Upper lobe of left lung (tissue), 6 donors: Measurements from ENCODE around the gene RITA1. TPM values are rescaled to one million over a fixed set of nuclear protein-coding genes. Genes with fewer than 3 reads are reported as not detected.

ENCODE experiments used
- ATAC-seq, 2 donors: fragments of 200-7000 bp; cut with Tn5 transposase; one replicate each; pipeline ENCODE4 v1.9.1; 2022; ENCODE audit warnings: mild to moderate bottlenecking in 2 of 2, moderate library complexity in 2 of 2; ENCODE audit not compliant: low FRiP score in 2 of 2
- DNase-seq, 2 donors: peaks; one replicate each; pipeline ENCODE4 v3.0.0-alpha.2; 2019 to 2020
- H3K27ac ChIP-seq, 4 donors: fragments of 200-600 bp; sonication (generic); one replicate each; pipeline ENCODE4 v1.5.1; 2016 to 2019
- H3K27me3 ChIP-seq, 4 donors: fragments of 200-600 bp; sonication (generic); one replicate each; pipeline ENCODE4 v1.5.1; 2017 to 2019
- H3K36me3 ChIP-seq, 4 donors: fragments of 200-600 bp; sonication (generic); one replicate each; pipeline ENCODE4 v1.5.1; 2016 to 2019
- H3K4me1 ChIP-seq, 4 donors: fragments of 200-600 bp; sonication (generic); one replicate each; pipeline ENCODE4 v1.5.1; 2018 to 2019
- H3K4me3 ChIP-seq, 4 donors: fragments of 200-600 bp; sonication (generic); one replicate each; pipeline ENCODE4 v1.5.1; 2017 to 2019; ENCODE audit warnings: mild to moderate bottlenecking in 2 of 4, moderate library complexity in 1 of 4
- H3K9me3 ChIP-seq, 4 donors: fragments of 200-600 bp; sonication (generic); one replicate each; pipeline ENCODE4 v1.5.1; 2018 to 2019
- EP300 ChIP-seq, 4 donors: sonication (generic); formaldehyde crosslinking; IDR thresholded peaks; one replicate each; pipeline ENCODE4 v1.5.1; 2017; ENCODE audit warnings: antibody characterized with exemption in 4 of 4, control low read depth in 2 of 4
- POLR2A ChIP-seq, 4 donors: fragments of 450-650 bp; IDR thresholded peaks; one replicate each; pipeline ENCODE4 v1.5.1; 2016 to 2017; ENCODE audit warnings: antibody characterized with exemption in 4 of 4, mild to moderate bottlenecking in 2 of 4
- POLR2AphosphoS5 ChIP-seq, 2 donors: sonication (generic); formaldehyde crosslinking; IDR thresholded peaks; one replicate each; pipeline ENCODE4 v1.5.1; 2017; ENCODE audit warnings: antibody characterized with exemption in 2 of 2
- WGBS, 2 donors: methylation state at CpG; one replicate each; pipeline ENCODE4 v1.1.5; 2017 to 2018; 5-methylcytosine and 5-hydroxymethylcytosine counted together
- total RNA-seq, 6 donors: library from RNA; depleted of rRNA in 4 of 6; stranded (reverse); fragments of >200 nt in 4 of 6; gene quantifications; one replicate each; pipeline versions ENCODE4 v1.1.0 to v1.2.1, GENCODE V29; 2016 to 2021
- TF ChIP-seq, protein P1 (sequence below), 6 experiments: fragments of 450-650 bp in 4 of 6; fragments of 200-600 bp in 2 of 6; sonication (generic) in 2 of 6; IDR thresholded peaks; one replicate each; pipeline ENCODE4 v1.5.1; 2016 to 2019; ENCODE audit warnings: antibody characterized with exemption in 6 of 6
- donor health status: DM: no; HTN: no; CAD: no; lungs with moderate emphysema.
- donor health status: DM: no; HTN: yes; CAD: no; lungs with severe emphysema.

The RITA1 gene
- total RNA-seq, 6 donors from 2014 or later, result 11.5 to 25.2 (median 17.6) TPM

DNA sequence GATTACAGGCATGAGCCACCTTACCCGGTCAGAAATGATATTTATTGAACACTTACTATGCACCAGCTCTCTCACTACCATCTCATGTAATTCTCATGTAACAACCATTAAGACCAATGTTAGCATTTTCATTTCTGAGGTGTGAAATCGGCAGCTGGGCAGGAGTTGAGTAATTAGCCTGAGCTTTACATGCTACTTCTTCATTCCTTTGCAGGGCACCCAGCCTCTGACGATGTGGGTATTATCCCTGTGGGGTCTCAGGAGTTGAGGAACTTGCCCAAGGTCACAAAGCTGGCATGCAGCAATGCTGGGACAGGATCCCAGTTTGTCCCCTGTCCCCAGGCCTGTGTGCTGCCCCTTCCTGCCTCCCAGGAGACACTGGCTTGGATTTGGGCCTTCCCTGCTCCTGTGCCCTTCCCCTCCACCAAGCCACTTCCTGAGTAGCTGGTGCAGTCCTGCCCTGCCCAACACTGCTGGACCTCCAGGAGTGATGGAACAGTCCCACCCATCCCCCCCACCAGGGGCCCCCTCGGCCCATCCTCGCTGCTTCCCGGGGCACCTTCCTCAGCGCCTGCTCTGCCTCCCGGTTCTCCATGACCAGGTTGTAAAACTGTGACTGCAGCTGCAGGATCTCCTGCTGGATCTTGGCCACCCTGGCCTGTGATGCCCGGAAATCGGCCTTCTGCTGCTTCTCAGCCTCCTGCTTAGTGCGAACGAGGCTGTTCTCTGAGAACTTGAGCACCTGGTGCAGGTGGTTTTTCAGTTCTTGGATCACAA, 14.7 kb downstream of the RITA1 start:
- 85 to 86% methylated on average over 12 of the region's 12 CpGs for WGBS, 2 donors
- no peak for DNase-seq

DNA sequence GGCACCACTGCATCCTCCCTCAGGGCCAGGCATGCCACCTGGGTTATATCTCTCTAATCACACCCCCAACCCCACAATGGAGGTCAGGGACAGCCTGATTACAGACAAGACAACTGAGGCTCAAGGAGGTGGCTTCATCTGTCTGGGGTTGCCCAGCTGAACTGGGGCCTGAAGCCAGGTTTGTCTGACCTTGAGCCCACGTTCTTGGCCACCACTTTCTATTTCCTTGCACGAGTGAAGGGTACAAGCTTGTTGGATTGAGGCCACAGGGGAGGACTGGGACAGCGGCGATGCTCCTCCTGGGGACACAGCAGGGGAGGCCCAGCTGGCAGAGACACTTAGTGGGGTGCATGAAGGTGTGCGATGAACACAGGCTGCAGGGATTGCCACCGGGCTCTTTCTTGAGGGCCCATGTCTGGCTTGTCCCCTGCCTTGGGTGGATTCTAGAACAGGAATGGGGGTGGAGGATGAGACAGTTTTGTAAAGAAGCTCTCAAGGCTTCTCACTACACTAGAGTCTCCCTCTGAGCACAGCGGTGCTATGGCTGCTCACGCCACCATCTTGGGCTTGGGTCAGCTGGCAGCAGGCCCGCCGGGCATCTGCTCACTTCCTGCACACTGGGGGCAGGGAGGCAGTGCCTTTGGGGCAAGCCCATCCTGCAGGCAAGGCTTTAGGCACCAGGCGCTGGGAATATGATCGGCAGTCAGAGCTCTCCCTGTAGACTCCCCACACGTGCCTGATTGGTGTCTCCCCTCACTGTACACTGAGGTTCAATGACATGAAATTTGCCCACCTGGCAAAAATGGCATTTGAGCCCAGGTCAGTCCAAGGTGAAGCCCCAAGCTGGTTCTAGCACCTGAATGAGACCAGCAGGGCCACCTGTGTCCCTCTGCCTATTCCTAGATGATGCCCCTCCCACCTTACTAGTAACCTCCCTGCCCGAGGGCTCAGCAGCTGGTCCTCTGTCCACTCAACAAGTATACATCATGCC, 16.0 kb downstream of the RITA1 start:
- peak in 1 of 2 donors; percentile 52 for DNase-seq
- TF ChIP-seq POLR2AphosphoS5 (IDR thresholded peaks at IDR 0.05) (no peak), EP300 (IDR thresholded peaks at IDR 0.05) (no peak), POLR2A (IDR thresholded peaks at IDR 0.05) (no peak)
- TF ChIP-seq, protein P1, sequence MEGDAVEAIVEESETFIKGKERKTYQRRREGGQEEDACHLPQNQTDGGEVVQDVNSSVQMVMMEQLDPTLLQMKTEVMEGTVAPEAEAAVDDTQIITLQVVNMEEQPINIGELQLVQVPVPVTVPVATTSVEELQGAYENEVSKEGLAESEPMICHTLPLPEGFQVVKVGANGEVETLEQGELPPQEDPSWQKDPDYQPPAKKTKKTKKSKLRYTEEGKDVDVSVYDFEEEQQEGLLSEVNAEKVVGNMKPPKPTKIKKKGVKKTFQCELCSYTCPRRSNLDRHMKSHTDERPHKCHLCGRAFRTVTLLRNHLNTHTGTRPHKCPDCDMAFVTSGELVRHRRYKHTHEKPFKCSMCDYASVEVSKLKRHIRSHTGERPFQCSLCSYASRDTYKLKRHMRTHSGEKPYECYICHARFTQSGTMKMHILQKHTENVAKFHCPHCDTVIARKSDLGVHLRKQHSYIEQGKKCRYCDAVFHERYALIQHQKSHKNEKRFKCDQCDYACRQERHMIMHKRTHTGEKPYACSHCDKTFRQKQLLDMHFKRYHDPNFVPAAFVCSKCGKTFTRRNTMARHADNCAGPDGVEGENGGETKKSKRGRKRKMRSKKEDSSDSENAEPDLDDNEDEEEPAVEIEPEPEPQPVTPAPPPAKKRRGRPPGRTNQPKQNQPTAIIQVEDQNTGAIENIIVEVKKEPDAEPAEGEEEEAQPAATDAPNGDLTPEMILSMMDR (IDR thresholded peaks at IDR 0.05), result no peak
- Histone ChIP-seq H3K36me3 (no peaks in the 10 kb centered on the region), H3K4me1 (peaks cover 0 to 11% (median 6%) of the 10 kb centered on the region in 4 donors), H3K9me3 (no peaks in the 10 kb centered on the region), H3K4me3 (no peak overlapping the region), H3K27ac (no peak overlapping the region), H3K27me3 (no peaks in the 10 kb centered on the region)
- WGBS, 2 donors, result 84 to 97% methylated on average over 7 to 14 of the region's 14 CpGs
- no peak for ATAC-seq

More for the DNA sequence above, 14.7 kb downstream of the RITA1 start:
- no peaks in the 10 kb centered on the region for H3K36me3 ChIP-seq
- ATAC-seq, result no peak
- no peak overlapping the region for H3K4me3 ChIP-seq
- H3K9me3 ChIP-seq, result no peaks in the 10 kb centered on the region
- TF ChIP-seq POLR2A (IDR thresholded peaks at IDR 0.05) (no peak), POLR2AphosphoS5 (IDR thresholded peaks at IDR 0.05) (no peak)
- TF ChIP-seq, protein P1 (IDR thresholded peaks at IDR 0.05), result no peak
- H3K27me3 ChIP-seq, result no peaks in the 10 kb centered on the region
- H3K27ac ChIP-seq, result no peak overlapping the region
- peaks cover 0 to 10% (median 6%) of the 10 kb centered on the region in 4 donors for H3K4me1 ChIP-seq

GRCh38 chr12:113202300-113203075, 17.0 kb downstream of the RITA1 start:
- 64 to 65% methylated on average over 2 to 4 of the region's 4 CpGs for WGBS, 2 donors
- peaks cover under 1 to 14% (median 7%) of the 10 kb centered on the region in 4 donors for H3K4me1 ChIP-seq
- TF ChIP-seq POLR2A (IDR thresholded peaks at IDR 0.05) (no peak), POLR2AphosphoS5 (IDR thresholded peaks at IDR 0.05) (no peak), EP300 (IDR thresholded peaks at IDR 0.05) (no peak)
- TF ChIP-seq, protein P1 (IDR thresholded peaks at IDR 0.05), result no peak
- no peaks in the 10 kb centered on the region for H3K36me3 ChIP-seq
- no peaks in the 10 kb centered on the region for H3K27me3 ChIP-seq
- H3K9me3 ChIP-seq, result no peaks in the 10 kb centered on the region
- H3K4me3 ChIP-seq, result no peak overlapping the region
- no peak for ATAC-seq
- no peak overlapping the region for H3K27ac ChIP-seq
- no peak for DNase-seq

- H3K36me3 ChIP-seq, result no peaks in the 10 kb centered on the region
- no peak overlapping the region for H3K4me3 ChIP-seq
- TF ChIP-seq, protein P1 (IDR thresholded peaks at IDR 0.05), result no peak
- TF ChIP-seq EP300 (IDR thresholded peaks at IDR 0.05) (no peak), POLR2A (IDR thresholded peaks at IDR 0.05) (no peak), POLR2AphosphoS5 (IDR thresholded peaks at IDR 0.05) (no peak)
- ATAC-seq (no peak), DNase-seq (no peak)
- no peaks in the 10 kb centered on the region for H3K27me3 ChIP-seq
- no peaks in the 10 kb centered on the region for H3K9me3 ChIP-seq
- H3K27ac ChIP-seq, result peak overlapping the region in 2 of 4 donors; percentile 19 to 30
- peaks cover 11 to 28% (median 18%) of the 10 kb centered on the region in 4 donors for H3K4me1 ChIP-seq
- WGBS, 2 donors, result 83 to 87% methylated on average over 8 of the region's 8 CpGs
These were observed 18.6 kb downstream of the RITA1 start for GRCh38 chr12:113203852-113204760.
